Stimulated activated CD4-positive, alpha-beta T cell treated with anti-CD3 and anti-CD28 coated beads, Interleukin-1b, Interleukin-23, amount 100 ng/mL, for 48 hours (primary cell): ENCODE data around the gene GTF2A1.

Experiments
- DNase-seq: peaks from one replicate; pipeline ENCODE4 v3.0.0-alpha.2; 2020

The GTF2A1 gene

DNA sequence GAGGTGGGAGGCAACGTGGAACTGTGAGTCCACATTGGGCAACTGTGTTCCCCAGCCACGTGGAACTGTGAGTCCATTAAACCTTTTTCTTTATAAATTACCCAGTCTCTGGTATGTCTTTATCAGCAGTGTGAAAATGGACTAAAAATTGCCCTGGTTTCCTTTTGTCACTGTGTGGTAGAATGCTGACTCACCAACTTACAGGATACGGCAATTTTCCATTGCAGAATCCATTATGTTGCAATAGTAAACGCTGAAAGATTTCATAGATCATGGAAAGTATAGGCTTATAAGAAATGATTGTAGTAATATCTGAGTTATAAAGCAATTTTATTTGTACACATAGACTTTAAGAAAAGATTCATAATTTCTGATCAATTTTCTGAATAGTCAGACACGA lies 93.0 kb downstream of the GTF2A1 start:
- no peak for DNase-seq

DNA sequence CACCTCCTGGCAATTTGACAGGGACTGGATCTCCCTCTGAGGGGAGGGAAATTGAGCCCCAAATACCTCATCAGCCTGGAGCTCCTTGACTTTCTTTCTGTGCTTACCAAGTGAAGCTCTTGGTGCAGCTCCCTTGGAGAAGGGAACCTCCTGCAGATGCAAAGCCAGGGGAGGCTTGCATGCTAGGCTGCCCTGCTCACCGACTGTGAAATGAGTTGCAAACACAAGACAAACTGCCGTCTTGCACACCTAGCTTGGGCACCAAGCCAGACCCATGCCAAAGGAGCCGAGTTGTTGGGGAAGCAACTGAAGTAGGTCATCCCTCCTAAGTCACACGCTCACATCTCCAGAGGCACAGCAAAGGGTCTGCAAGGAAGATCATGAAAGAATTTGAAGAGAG lies 95.2 kb downstream of the GTF2A1 start:
- DNase-seq = no peak
